H1 (cell line): ENCODE results near the gene SLC38A1. TPM values are rescaled to one million over a fixed set of nuclear protein-coding genes. Genes with fewer than 3 reads are reported as not detected.

Experiments
- GTF2F1 ChIP-seq: IDR thresholded peaks from 2 replicates; pipeline ENCODE4 v1.6.1; 2012; ENCODE audit warnings: low read depth, low read length, improper control_type of control experiment, borderline replicate concordance
- polyA plus RNA-seq, 7 experiments: library from polyadenylated mRNA; depleted of rRNA in 3 of 7; stranded (reverse) in 5 of 7; unstranded in 2 of 7; fragments of >200 nt in 5 of 7; fragments of 200-250 nt in 2 of 7; gene quantifications; 1 replicate in 5 of 7; 2 replicates in 1 of 7; 4 replicates in 1 of 7; pipeline versions ENCODE4 v1.2.1 to v1.2.3, GENCODE V29; 2011 to 2013; ENCODE audit warnings: missing spikeins in 2 of 7, mixed read lengths in 2 of 7
- total RNA-seq: library from RNA; stranded (reverse); fragmentation: NEBNext Ultra II Directional; extraction: Animal tissue kit (Norgen Biotek cat#: 25700); gene quantifications from 2 replicates; pipeline ENCODE4 v1.2.1, GENCODE V29; 2021

Gene SLC38A1
- total and polyA plus RNA-seq, 2 of the 8 experiments (the other 6 are each of a cell fraction or from before 2014, with no cell fraction given), result 83.4 to 242 TPM

GRCh38 chr12:46218322-46219095 is 50.3 kb downstream of the SLC38A1 start (continued):
- no peak for TF ChIP-seq GTF2F1
